GM10266 (cell line): ENCODE results near the gene ZNF318.

ENCODE experiments used
- DNase-seq: peaks from one replicate; pipeline ENCODE4 v3.0.0; 2012; ENCODE audit errors: extremely low spot score
- TF ChIP-seq, protein P1 (sequence below): IDR thresholded peaks from 2 replicates; pipeline ENCODE4 v1.5.1; 2012; ENCODE audit warnings: mild to moderate bottlenecking, low read depth; ENCODE audit not compliant: control insufficient read depth, insufficient read depth; ENCODE audit errors: missing control alignments

Gene ZNF318

DNA sequence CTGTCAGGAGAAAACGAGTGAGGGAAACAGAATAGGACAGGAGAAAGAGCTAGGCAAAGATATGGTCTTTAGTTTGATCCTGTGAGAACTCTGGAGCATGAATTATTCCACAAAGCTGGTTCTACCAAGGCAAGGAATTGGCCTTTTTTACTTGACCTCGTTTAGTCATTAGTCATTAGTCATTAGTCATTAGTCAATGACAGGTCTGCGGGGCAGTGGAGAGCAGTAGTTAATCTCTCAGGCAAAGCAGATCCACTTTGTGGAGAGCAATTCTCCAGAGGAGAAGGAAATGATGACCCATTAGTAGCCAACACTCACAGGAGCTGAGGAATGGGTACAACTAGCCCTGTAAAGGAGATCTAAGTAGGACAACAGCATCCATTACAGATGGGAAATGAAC lies 35.9 kb upstream of the ZNF318 start:
- DNase-seq, result no peak
- TF ChIP-seq, protein P1, sequence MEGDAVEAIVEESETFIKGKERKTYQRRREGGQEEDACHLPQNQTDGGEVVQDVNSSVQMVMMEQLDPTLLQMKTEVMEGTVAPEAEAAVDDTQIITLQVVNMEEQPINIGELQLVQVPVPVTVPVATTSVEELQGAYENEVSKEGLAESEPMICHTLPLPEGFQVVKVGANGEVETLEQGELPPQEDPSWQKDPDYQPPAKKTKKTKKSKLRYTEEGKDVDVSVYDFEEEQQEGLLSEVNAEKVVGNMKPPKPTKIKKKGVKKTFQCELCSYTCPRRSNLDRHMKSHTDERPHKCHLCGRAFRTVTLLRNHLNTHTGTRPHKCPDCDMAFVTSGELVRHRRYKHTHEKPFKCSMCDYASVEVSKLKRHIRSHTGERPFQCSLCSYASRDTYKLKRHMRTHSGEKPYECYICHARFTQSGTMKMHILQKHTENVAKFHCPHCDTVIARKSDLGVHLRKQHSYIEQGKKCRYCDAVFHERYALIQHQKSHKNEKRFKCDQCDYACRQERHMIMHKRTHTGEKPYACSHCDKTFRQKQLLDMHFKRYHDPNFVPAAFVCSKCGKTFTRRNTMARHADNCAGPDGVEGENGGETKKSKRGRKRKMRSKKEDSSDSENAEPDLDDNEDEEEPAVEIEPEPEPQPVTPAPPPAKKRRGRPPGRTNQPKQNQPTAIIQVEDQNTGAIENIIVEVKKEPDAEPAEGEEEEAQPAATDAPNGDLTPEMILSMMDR, result no peak

DNA sequence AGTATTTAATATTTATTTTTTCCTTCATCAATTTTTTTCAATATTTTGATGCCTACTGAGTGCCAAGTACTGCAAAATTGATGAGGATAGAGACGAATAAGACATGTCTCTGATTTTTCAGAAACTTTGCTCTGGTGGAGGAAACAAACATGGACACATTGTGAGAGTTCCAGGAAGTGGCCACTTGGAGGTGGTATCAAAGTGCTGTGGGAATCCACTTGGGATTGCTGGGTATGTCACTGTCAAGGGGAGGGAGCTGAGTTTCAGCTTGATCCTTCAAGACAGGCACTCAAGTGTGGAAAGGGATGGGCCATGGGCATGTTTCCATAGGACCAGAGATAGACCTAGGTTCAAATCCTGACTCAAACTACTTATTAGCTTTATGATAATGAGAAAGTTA lies 33.4 kb upstream of the ZNF318 start:
- no peak for DNase-seq
- TF ChIP-seq, protein P1, result no peak

DNA sequence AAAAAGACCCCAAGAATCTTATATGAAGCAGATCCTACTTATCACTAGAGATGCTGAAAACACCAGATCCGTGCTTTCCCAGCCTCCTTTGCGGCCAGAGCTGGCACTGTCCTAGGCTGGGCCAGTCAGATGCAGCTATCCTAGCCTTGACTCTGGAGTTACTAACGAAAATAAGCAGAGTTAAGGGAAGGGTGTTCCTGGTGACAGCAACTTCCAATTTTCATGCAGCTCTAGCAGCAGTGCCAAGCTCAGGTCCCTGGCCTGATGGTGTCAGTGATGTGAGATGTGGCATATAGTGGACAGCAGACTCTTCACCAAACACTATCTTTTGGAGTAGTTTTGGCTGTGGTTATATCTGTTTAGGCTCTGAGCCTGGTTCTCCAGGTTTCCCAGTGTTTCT lies 32.3 kb upstream of the ZNF318 start:
- TF ChIP-seq, protein P1, result no peak
- DNase-seq, result no peak

DNA sequence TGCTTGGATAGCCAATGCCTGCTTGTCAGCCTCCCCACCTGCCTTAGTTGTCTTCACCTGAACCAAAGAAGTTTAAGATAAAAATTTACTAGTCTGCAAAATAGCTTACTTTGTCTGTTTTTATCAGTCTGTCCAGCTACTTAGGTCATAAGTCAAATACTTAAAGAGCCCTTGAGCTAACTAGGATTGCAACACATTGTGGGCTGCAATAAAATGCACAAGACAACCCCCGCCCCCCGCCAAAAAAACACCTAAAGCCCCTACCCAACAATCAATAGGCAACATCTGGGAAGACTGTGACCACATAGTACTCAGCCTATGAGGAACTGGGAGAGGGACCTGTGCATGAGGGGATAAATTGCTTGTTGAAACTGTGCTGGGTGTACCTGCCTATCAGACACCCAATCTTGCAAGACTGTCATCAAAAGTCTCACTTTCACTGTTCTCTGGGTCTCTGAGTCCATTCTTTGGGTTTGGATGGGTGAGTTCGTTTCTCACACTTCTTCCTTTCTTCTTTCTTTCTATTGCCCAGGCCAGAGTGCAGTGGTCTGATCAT lies 30.6 kb upstream of the ZNF318 start:
- no peak for DNase-seq
- TF ChIP-seq, protein P1, result no peak

DNA sequence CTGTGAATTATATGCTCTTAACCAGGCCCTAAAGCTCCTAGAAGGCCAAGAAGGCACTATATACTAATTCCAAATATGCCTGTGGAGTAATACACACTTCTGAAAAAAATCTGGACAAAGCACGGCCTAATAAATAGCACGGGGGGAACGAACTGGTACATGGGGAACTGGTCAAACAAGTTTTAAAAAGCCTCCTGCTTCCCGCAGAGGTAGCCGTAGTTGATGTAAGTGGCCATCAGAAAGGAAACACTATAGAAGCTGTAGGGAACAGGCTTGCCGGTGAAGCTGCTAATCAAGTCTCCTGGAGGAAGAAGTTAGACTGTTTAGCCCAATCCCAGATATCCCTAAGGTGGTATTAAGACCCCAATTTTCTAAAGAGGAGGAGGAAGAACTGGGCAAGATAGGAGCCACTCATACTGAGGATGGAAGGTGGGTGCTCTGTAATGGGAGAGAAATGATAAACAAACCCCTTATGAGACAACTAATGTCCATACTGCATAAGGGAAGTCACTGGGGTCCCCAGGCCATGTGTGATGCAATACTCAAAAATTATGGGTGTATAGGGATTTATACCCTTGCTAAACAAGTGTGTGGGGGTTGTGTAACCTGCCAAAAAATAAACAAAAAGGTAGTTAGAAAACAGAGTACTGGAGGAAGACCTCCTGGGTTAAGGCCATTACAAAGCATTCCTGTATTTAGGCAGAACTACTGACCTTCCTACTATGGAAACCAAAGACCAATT lies 27.1 kb upstream of the ZNF318 start:
- TF ChIP-seq, protein P1, result no peak
- no peak for DNase-seq

DNA sequence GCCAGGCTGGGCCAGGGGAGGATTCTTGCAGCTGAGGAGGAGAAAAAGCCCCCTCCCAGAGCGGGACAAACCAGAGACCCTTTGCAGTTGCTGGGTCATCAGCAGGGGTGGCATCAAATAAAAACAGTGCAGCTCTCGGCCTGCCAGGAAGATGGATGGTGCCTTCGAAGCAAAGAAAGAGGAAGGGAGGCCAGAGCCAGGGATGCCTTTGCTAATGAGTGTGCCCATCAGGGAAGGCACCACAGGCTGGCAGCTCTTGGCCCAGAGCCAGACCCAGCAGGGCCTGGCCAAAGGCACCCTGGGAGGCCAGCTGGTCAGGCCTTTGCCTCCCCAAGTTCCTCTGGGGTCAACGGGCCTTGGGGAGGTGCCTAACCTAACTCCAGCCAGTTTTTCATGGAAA lies 26.3 kb upstream of the ZNF318 start:
- DNase-seq, result no peak
- TF ChIP-seq, protein P1, result no peak

DNA sequence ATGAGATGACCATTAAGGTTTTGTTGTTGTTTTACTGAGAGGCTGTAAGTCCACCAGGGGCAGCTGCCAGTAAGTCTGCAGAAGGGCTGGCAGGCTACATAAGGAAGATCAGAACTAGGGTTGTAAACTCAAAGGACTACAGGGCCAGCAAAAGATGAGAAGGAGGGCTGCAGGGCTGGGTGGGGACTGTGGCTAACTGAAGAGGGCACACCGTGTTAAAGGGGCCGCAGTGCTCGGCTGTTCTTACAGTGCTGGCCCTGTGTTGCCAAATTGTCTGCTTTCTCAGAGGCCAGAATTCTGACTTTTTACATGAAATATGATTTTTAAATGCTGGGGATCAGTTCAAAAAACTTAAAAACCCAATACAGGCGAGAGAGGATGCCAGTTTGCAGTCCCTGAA lies 25.5 kb upstream of the ZNF318 start:
- no peak for DNase-seq
- TF ChIP-seq, protein P1, result no peak
